Kidney (tissue), 14 donors: ENCODE results near the gene RAB3IL1. TPM values are rescaled to one million over a fixed set of nuclear protein-coding genes. Genes with fewer than 3 reads are reported as not detected.

ENCODE experiments used
- DNase-seq, 5 donors: peaks; one replicate each; pipeline ENCODE4 v3.0.0-alpha.2; 2013 to 2020
- FAIRE-seq: peaks from 2 replicates; lab custom pipeline; 2012; peaks lifted over from hg19 to GRCh38; lab: Jason Lieb, UNC
- H3K27ac ChIP-seq, 2 donors: one replicate each; pipeline ENCODE4 v1.7.0; 2013; ENCODE audit warnings: low read depth in 2 of 2, low read length in 2 of 2, inconsistent platforms in 1 of 2
- H3K27me3 ChIP-seq: one replicate; pipeline ENCODE4 v1.7.1; 2013; ENCODE audit warnings: low read length, inconsistent platforms; ENCODE audit not compliant: control insufficient read depth, insufficient read depth
- H3K36me3 ChIP-seq, 3 donors: one replicate each; pipeline versions ENCODE4 v1.7.0 to v1.7.1; 2013; ENCODE audit warnings: low read length in 3 of 3, control low read depth in 1 of 3, inconsistent platforms in 1 of 3; ENCODE audit not compliant: insufficient read depth in 3 of 3, control insufficient read depth in 2 of 3
- H3K4me1 ChIP-seq, 3 donors: one replicate each; pipeline versions ENCODE4 v1.7.0 to v1.7.1; 2013; ENCODE audit warnings: low read length in 3 of 3, inconsistent platforms in 1 of 3, low read depth in 1 of 3; ENCODE audit not compliant: control insufficient read depth in 2 of 3, insufficient read depth in 2 of 3
- H3K4me3 ChIP-seq, 3 donors: one replicate each; pipeline versions ENCODE4 v1.7.0 to v1.8.1; 2013; ENCODE audit warnings: low read length in 3 of 3, control low read depth in 1 of 3, inconsistent platforms in 1 of 3
- H3K9ac ChIP-seq, 3 donors: one replicate each; pipeline versions ENCODE4 v1.7.0 to v1.7.1; 2013; ENCODE audit warnings: low read length in 3 of 3, control low read depth in 1 of 3, inconsistent platforms in 1 of 3
- H3K9me3 ChIP-seq, 3 donors: one replicate each; pipeline versions ENCODE4 v1.7.0 to v1.7.1; 2013; ENCODE audit warnings: low read length in 3 of 3, control low read depth in 1 of 3, inconsistent platforms in 1 of 3; ENCODE audit not compliant: control insufficient read depth in 2 of 3, insufficient read depth in 1 of 3
- CTCF ChIP-seq: IDR thresholded peaks from 3 replicates; pipeline ENCODE4 v1.5.1; 2012; ENCODE audit warnings: mild to moderate bottlenecking, moderate library complexity, borderline replicate concordance; ENCODE audit not compliant: insufficient read depth; ENCODE audit errors: extremely low read depth
- intact Hi-C: fragments of 100-400 bp; cut with DNase I; formaldehyde crosslinking; loops from one replicate; pipeline ENCODE4 v1.11.1; 2022
- polyA plus RNA-seq: library from polyadenylated mRNA; stranded (reverse); fragments of 350-450 nt; fragmentation: Illumina TruSeq; extraction: RNeasy Lipid Tissue Mini Kit (QIAGEN cat#74804); gene quantifications from one replicate; pipeline ENCODE4 v1.2.3, GENCODE V29; 2014; ENCODE audit warnings: low read depth, low replicate concordance; ENCODE audit not compliant: insufficient read depth
- total RNA-seq: library from RNA; stranded (reverse); fragmentation: NEBNext Ultra II Directional; extraction: Animal tissue kit (Norgen Biotek cat#: 25700); gene quantifications from one replicate; pipeline ENCODE4 v1.2.1, GENCODE V29; 2021
- donor health status: control.
- donor health status: control.
- donor health status: control.
- donor health status: control.
- donor health status: control.
- donor health status: DM: yes; HTN: yes; CAD: no.
- donor health status: Normal renal cell carcinoma (clear cell type).

RAB3IL1 gene
- total and polyA plus RNA-seq, 2 donors from 2014 or later = 14.6 to 27.8 TPM

- no peak for TF ChIP-seq CTCF
- peak overlapping the region in 1 of 3 donors; percentile 65 for H3K9ac ChIP-seq
- FAIRE-seq = no peak
- peak; percentile 85 to 91 (median 88) for DNase-seq
- H3K4me1 ChIP-seq = peaks cover 0 to 19% (median 18%) of the 10 kb centered on the region in 3 donors
- no peaks in the 10 kb centered on the region for H3K9me3 ChIP-seq
- intact Hi-C loops = loop anchor here (5.0 kb wide), 1 partner anchor 43 kb away; no protein-coding TSS in a partner anchor
- H3K4me3 ChIP-seq = peak overlapping the region in 2 of 3 donors; percentile 55 to 68
- peak overlapping the region in 1 of 2 donors; percentile 54 for H3K27ac ChIP-seq
- H3K27me3 ChIP-seq = no peaks in the 10 kb centered on the region
- no peaks in the 10 kb centered on the region for H3K36me3 ChIP-seq
These were observed 12.8 kb downstream of the RAB3IL1 start for GRCh38 chr11:61904539-61905048.

- no peaks in the 10 kb centered on the region for H3K36me3 ChIP-seq
- peak overlapping the region in 1 of 3 donors; percentile 55 for H3K4me3 ChIP-seq
- TF ChIP-seq CTCF = no peak
- no peaks in the 10 kb centered on the region for H3K27me3 ChIP-seq
- H3K9ac ChIP-seq = peak overlapping the region in 1 of 3 donors; percentile 65
- DNase-seq (no peak), FAIRE-seq (no peak)
- no peak overlapping the region for H3K27ac ChIP-seq
- intact Hi-C loops = loop anchor here (5.0 kb wide), 1 partner anchor 43 kb away; no protein-coding TSS in a partner anchor
- H3K9me3 ChIP-seq = no peaks in the 10 kb centered on the region
- H3K4me1 ChIP-seq = peaks cover 0 to 20% (median 19%) of the 10 kb centered on the region in 3 donors
These were observed 13.5 kb downstream of the RAB3IL1 start for GRCh38 chr11:61903845-61904244.

GRCh38 chr11:61902313-61902712 lies 15.1 kb downstream of the RAB3IL1 start:
- Histone ChIP-seq H3K4me1 (peaks cover 0 to 13% (median 11%) of the 10 kb centered on the region in 3 donors), H3K36me3 (peaks cover 0 to 1% (median 0%) of the 10 kb centered on the region in 3 donors), H3K4me3 (no peak overlapping the region), H3K27ac (no peak overlapping the region), H3K9me3 (no peaks in the 10 kb centered on the region), H3K9ac (no peak overlapping the region), H3K27me3 (no peaks in the 10 kb centered on the region)
- no peak for DNase-seq
- no peak for TF ChIP-seq CTCF
- intact Hi-C loops = loop anchor here (5.0 kb wide), 1 partner anchor 45 kb away; no protein-coding TSS in a partner anchor
- FAIRE-seq = no peak

- intact Hi-C loops = loop anchor here (5.0 kb wide), 1 partner anchor 46 kb away; no protein-coding TSS in a partner anchor
- DNase-seq = no peak
- H3K4me1 ChIP-seq = peaks cover 0 to 13% (median 11%) of the 10 kb centered on the region in 3 donors
- peaks cover 0 to 8% (median 0%) of the 10 kb centered on the region in 3 donors for H3K36me3 ChIP-seq
- no peak overlapping the region for H3K4me3 ChIP-seq
- no peaks in the 10 kb centered on the region for H3K27me3 ChIP-seq
- FAIRE-seq = no peak
- TF ChIP-seq CTCF = no peak
- no peak overlapping the region for H3K27ac ChIP-seq
- H3K9me3 ChIP-seq = no peaks in the 10 kb centered on the region
- no peak overlapping the region for H3K9ac ChIP-seq
These were observed 16.0 kb downstream of the RAB3IL1 start for GRCh38 chr11:61901397-61901796.
